Embryonic facial prominence (tissue), 1 donor: ENCODE results near the gene FAM177B.

ENCODE experiments used
- DNase-seq: peaks from one replicate; pipeline ENCODE4 v3.0.0-alpha.2; 2016; ENCODE audit errors: extremely low spot score

The FAM177B gene

GRCh38 chr1:222786121-222786520 is 49.1 kb downstream of the FAM177B start:
- no peak for DNase-seq

GRCh38 chr1:222787729-222788128 is 50.7 kb downstream of the FAM177B start:
- no peak for DNase-seq

- DNase-seq, result no peak
Measured at GRCh38 chr1:222788402-222789156, 51.6 kb downstream of the FAM177B start.

- DNase-seq, result no peak
Measured at GRCh38 chr1:222790115-222790514, 53.1 kb downstream of the FAM177B start.

- DNase-seq, result no peak
Measured at GRCh38 chr1:222790520-222790919, 53.5 kb downstream of the FAM177B start.

GRCh38 chr1:222791006-222791710 is 54.2 kb downstream of the FAM177B start:
- no peak for DNase-seq

GRCh38 chr1:222792744-222793143 is 55.7 kb downstream of the FAM177B start:
- no peak for DNase-seq

- no peak for DNase-seq
Measured at GRCh38 chr1:222794656-222795474, 57.9 kb downstream of the FAM177B start.

- no peak for DNase-seq
Measured at GRCh38 chr1:222798116-222798515, 61.1 kb downstream of the FAM177B start.

- no peak for DNase-seq
Measured at GRCh38 chr1:222798975-222799374, 62.0 kb downstream of the FAM177B start.
